H1 (cell line): Measurements from ENCODE around the gene NUCB1. TPM values are rescaled to one million over a fixed set of nuclear protein-coding genes. Genes with fewer than 3 reads are reported as not detected.

Experiments used
- BRCA1 ChIP-seq: IDR thresholded peaks from 2 replicates; pipeline ENCODE4 v1.6.1; 2012; ENCODE audit warnings: low read depth, low read length, improper control_type of control experiment
- CHD7 ChIP-seq: fragments of 300-600 bp; sonication (generic); IDR thresholded peaks from 2 replicates; pipeline ENCODE4 v1.7.1; 2012; ENCODE audit warnings: low read length, moderate library complexity, mild to moderate bottlenecking, inconsistent platforms; ENCODE audit not compliant: insufficient replicate concordance
- CREB1 ChIP-seq: IDR thresholded peaks from 2 replicates; pipeline ENCODE4 v1.6.1; 2012; ENCODE audit warnings: inconsistent platforms
- KDM4A ChIP-seq: IDR thresholded peaks from one replicate; pipeline ENCODE4 v1.7.1; 2012; ENCODE audit warnings: low read depth, mild to moderate bottlenecking, moderate library complexity, low read length, inconsistent platforms; ENCODE audit not compliant: severe bottlenecking
- MAX ChIP-seq: IDR thresholded peaks from 2 replicates; pipeline ENCODE4 v1.6.1; 2012; ENCODE audit warnings: inconsistent platforms
- POU5F1 ChIP-seq: IDR thresholded peaks from 2 replicates; pipeline ENCODE4 v1.6.1; 2011; ENCODE audit warnings: low read depth, mild to moderate bottlenecking, low read length, moderate library complexity
- SAP30 ChIP-seq: fragments of 300-600 bp; sonication (generic); IDR thresholded peaks from 2 replicates; pipeline ENCODE4 v1.7.1; 2012; ENCODE audit warnings: low read length, moderate library complexity, mild to moderate bottlenecking, inconsistent platforms; ENCODE audit not compliant: insufficient read depth, insufficient replicate concordance
- TAF1 ChIP-seq: IDR thresholded peaks from 2 replicates; pipeline ENCODE4 v1.6.1; 2011; ENCODE audit warnings: mild to moderate bottlenecking, low read depth, low read length
- TEAD4 ChIP-seq: IDR thresholded peaks from 2 replicates; pipeline ENCODE4 v1.6.1; 2012; ENCODE audit warnings: low read depth, low read length, inconsistent platforms, mixed read lengths
- USF2 ChIP-seq: IDR thresholded peaks from 2 replicates; pipeline ENCODE4 v1.6.1; 2011; ENCODE audit warnings: low read length, improper control_type of control experiment
- polyA plus RNA-seq, 7 experiments: library from polyadenylated mRNA; depleted of rRNA in 3 of 7; stranded (reverse) in 5 of 7; unstranded in 2 of 7; fragments of >200 nt in 5 of 7; fragments of 200-250 nt in 2 of 7; gene quantifications; 1 replicate in 5 of 7; 2 replicates in 1 of 7; 4 replicates in 1 of 7; pipeline versions ENCODE4 v1.2.1 to v1.2.3, GENCODE V29; 2011 to 2013; ENCODE audit warnings: missing spikeins in 2 of 7, mixed read lengths in 2 of 7
- total RNA-seq: library from RNA; stranded (reverse); fragmentation: NEBNext Ultra II Directional; extraction: Animal tissue kit (Norgen Biotek cat#: 25700); gene quantifications from 2 replicates; pipeline ENCODE4 v1.2.1, GENCODE V29; 2021

NUCB1 gene
- total and polyA plus RNA-seq, 2 of the 8 experiments (the other 6 are each of a cell fraction or from before 2014, with no cell fraction given) = 111 to 121 TPM

- TF ChIP-seq SAP30 (no peak), TEAD4 (no peak), USF2 (no peak), CREB1 (peak; percentile 14; the same call in 1 of the 2 replicates), POU5F1 (no peak), BRCA1 (no peak), KDM4A (peak; percentile 60), MAX (peak; percentile 87), CHD7 (no peak), TAF1 (peak; percentile 80)
Measured at GRCh38 chr19:48933382-48933932, 33.3 kb downstream of the NUCB1 start, which contains the start of gene DHDH (continued).
